ENCODE measurements around the gene CCDC92. TPM values are rescaled to one million over a fixed set of nuclear protein-coding genes. Genes with fewer than 3 reads are reported as not detected.

CCDC92 gene
- total and polyA plus RNA-seq, 2 experiments from 2014 or later = 16.9 to 60.2 TPM

GRCh38 chr12:123982269-123982668 is 9.6 kb upstream of the CCDC92 start:
- Histone ChIP-seq H3K27me3 (no peaks in the 10 kb centered on the region), H2AFZ (no peak overlapping the region), H3K36me3 (replicated peaks; ENCODE audit: insufficient read depth, low read depth) (no peaks in the 10 kb centered on the region), H3K9me3 (ENCODE audit: low read depth) (no peaks in the 10 kb centered on the region), H4K20me1 (ENCODE audit: insufficient read depth, poor library complexity, severe bottlenecking) (peaks cover 25% of the 10 kb centered on the region), H3K4me3 (no peak overlapping the region), H3K4me2 (no peak overlapping the region), H3K79me2 (peaks cover 98% of the 10 kb centered on the region), H3K4me1 (ENCODE audit: insufficient read depth) (no peaks in the 10 kb centered on the region), H3K27ac (no peak overlapping the region), H3K9me2 (replicated peaks; ENCODE audit: insufficient read depth) (no peaks in the 10 kb centered on the region)
- 88% methylated on average over 7 of the region's 7 CpGs for WGBS (ENCODE audit: low lambda C conversion rate, missing lambda C conversion rate)
- TF ChIP-seq CTCF (IDR thresholded peaks at IDR 0.05; ENCODE audit: poor library complexity) (no peak), EZH2phosphoT487 (IDR thresholded peaks at IDR 0.05; ENCODE audit: low read depth, severe bottlenecking, unreplicated experiment) (no peak), EZH2 (IDR thresholded peaks at IDR 0.05; ENCODE audit: borderline replicate concordance) (no peak)
- no peak for DNase-seq (ENCODE audit: low spot score)

GRCh38 chr12:123979566-123979965 is 6.9 kb upstream of the CCDC92 start:
- H3K4me3 ChIP-seq = no peak overlapping the region
- no peaks in the 10 kb centered on the region for H3K27me3 ChIP-seq
- peaks cover 22% of the 10 kb centered on the region for H4K20me1 ChIP-seq (ENCODE audit: insufficient read depth, poor library complexity, severe bottlenecking)
- H3K79me2 ChIP-seq = peaks cover 98% of the 10 kb centered on the region
- H3K9me3 ChIP-seq (ENCODE audit: low read depth) = no peaks in the 10 kb centered on the region
- no peak overlapping the region for H3K27ac ChIP-seq
- peaks cover 10% of the 10 kb centered on the region for H3K4me1 ChIP-seq (ENCODE audit: insufficient read depth)
- 97% methylated on average over 6 of the region's 6 CpGs for whole genome bisulfite sequencing (ENCODE audit: low lambda C conversion rate, missing lambda C conversion rate)
- no peaks in the 10 kb centered on the region for H3K36me3 ChIP-seq (replicated peaks; ENCODE audit: insufficient read depth, low read depth)
- DNase-seq (ENCODE audit: low spot score) = no peak
- no peaks in the 10 kb centered on the region for H3K9me2 ChIP-seq (replicated peaks; ENCODE audit: insufficient read depth)
- no peak overlapping the region for H3K4me2 ChIP-seq
- no peak overlapping the region for H2AFZ ChIP-seq
- TF ChIP-seq CTCF (IDR thresholded peaks at IDR 0.05; ENCODE audit: poor library complexity) (no peak), EZH2phosphoT487 (IDR thresholded peaks at IDR 0.05; ENCODE audit: low read depth, severe bottlenecking, unreplicated experiment) (no peak), EZH2 (IDR thresholded peaks at IDR 0.05; ENCODE audit: borderline replicate concordance) (no peak)

GRCh38 chr12:123976227-123976826 is 3.7 kb upstream of the CCDC92 start:
- WGBS (ENCODE audit: low lambda C conversion rate, missing lambda C conversion rate) = 88% methylated on average over 7 of the region's 7 CpGs
- no peaks in the 10 kb centered on the region for H3K9me2 ChIP-seq (replicated peaks; ENCODE audit: insufficient read depth)
- no peak overlapping the region for H3K4me2 ChIP-seq
- TF ChIP-seq CTCF (IDR thresholded peaks at IDR 0.05; ENCODE audit: poor library complexity) (no peak), EZH2 (IDR thresholded peaks at IDR 0.05; ENCODE audit: borderline replicate concordance) (no peak)
- no peaks in the 10 kb centered on the region for H3K36me3 ChIP-seq (replicated peaks; ENCODE audit: insufficient read depth, low read depth)
- H4K20me1 ChIP-seq (ENCODE audit: insufficient read depth, poor library complexity, severe bottlenecking) = peaks cover 18% of the 10 kb centered on the region
- H3K4me3 ChIP-seq = no peak overlapping the region
- H3K9me3 ChIP-seq (ENCODE audit: low read depth) = no peaks in the 10 kb centered on the region
- no peak overlapping the region for H3K27ac ChIP-seq
- H2AFZ ChIP-seq = no peak overlapping the region
- H3K79me2 ChIP-seq = peaks cover 82% of the 10 kb centered on the region
- peaks cover 13% of the 10 kb centered on the region for H3K4me1 ChIP-seq (ENCODE audit: insufficient read depth)
- H3K27me3 ChIP-seq = no peaks in the 10 kb centered on the region
- DNase-seq (ENCODE audit: low spot score) = no peak

Data from hepatocyte (in vitro differentiated cells).